IPS DF 6.9 (cell line): ENCODE measurements around the gene RNF44.
"Not testable (repeated sequence)": the region's sequence is repeated elsewhere in the genome, so short reads cannot be mapped to it uniquely, and the experiment has no call there.

Experiments
- DNase-seq: peaks from one replicate; pipeline ENCODE4 v3.0.0-alpha.2; 2013; ENCODE audit warnings: low read depth, low spot score
- H3K27ac ChIP-seq: one replicate; pipeline ENCODE4 v1.5.1; 2013; ENCODE audit warnings: low read length, control low read depth
- H3K27me3 ChIP-seq: 2 replicates; pipeline ENCODE4 v1.6.1; 2013; ENCODE audit warnings: mild to moderate bottlenecking, low read length; ENCODE audit not compliant: control insufficient read depth, insufficient read depth
- H3K36me3 ChIP-seq: 2 replicates; pipeline ENCODE4 v1.6.1; 2013; ENCODE audit warnings: low read length; ENCODE audit not compliant: control insufficient read depth, insufficient read depth
- H3K4me1 ChIP-seq: 2 replicates; pipeline ENCODE4 v1.6.1; 2013; ENCODE audit warnings: low read length; ENCODE audit not compliant: control insufficient read depth, insufficient read depth
- H3K4me3 ChIP-seq: 2 replicates; pipeline ENCODE4 v1.5.1; 2013; ENCODE audit warnings: mild to moderate bottlenecking, low read length
- H3K9me3 ChIP-seq: 2 replicates; pipeline ENCODE4 v1.6.1; 2013; ENCODE audit warnings: low read length, inconsistent platforms; ENCODE audit not compliant: control insufficient read depth, insufficient read depth
- WGBS: extraction: QIAGEN DNeasy Blood & Tissue Kit; methylation state at CpG from one replicate; pipeline ENCODE4 v1.1.7; 2013; ENCODE audit warnings: mixed read lengths, missing lambda C conversion rate; ENCODE audit not compliant: insufficient read length, insufficient coverage; 5-methylcytosine and 5-hydroxymethylcytosine counted together

RNF44 gene

DNA sequence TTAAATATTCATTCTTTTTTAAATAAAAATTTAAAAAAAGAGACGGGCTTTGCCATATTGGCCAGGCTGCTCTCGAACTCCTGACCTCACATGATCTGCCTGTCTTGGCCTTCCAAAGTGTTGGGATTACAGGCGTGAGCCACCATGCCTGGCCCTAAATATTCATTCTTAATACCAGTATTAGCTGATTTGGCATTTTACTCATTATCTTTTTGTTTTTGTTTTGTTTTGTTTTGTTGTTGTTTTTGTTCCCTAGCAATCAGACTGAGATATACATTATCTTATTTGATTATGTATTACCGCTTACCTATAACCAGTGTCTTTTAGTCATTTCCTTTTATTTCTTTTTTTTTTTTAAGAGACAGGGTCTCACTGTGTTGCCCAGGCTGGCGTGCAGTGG lies 37.9 kb downstream of the RNF44 start:
- Histone ChIP-seq H3K9me3 (no peaks in the 10 kb centered on the region), H3K4me3 (no peak overlapping the region), H3K36me3 (peaks cover 12% of the 10 kb centered on the region; the same call in 1 of the 2 replicates), H3K27ac (no peak overlapping the region), H3K4me1 (no peaks in the 10 kb centered on the region), H3K27me3 (no peaks in the 10 kb centered on the region)
- DNase-seq, result no peak
- WGBS, result no CpG with 5 or more reads among the region's 5 CpGs

GRCh38 chr5:176497852-176498251 lies 39.4 kb downstream of the RNF44 start:
- no peaks in the 10 kb centered on the region for H3K27me3 ChIP-seq
- H3K4me1 ChIP-seq, result no peaks in the 10 kb centered on the region
- WGBS, result no CpG with 5 or more reads among the region's 9 CpGs
- peaks cover 18% of the 10 kb centered on the region; the same call in 1 of the 2 replicates for H3K36me3 ChIP-seq
- no peak overlapping the region for H3K4me3 ChIP-seq
- no peak for DNase-seq
- H3K9me3 ChIP-seq, result no peaks in the 10 kb centered on the region
- no peak overlapping the region for H3K27ac ChIP-seq

- peaks cover 19% of the 10 kb centered on the region for H3K36me3 ChIP-seq
- DNase-seq, result no peak
Observed at GRCh38 chr5:176492431-176492830, 44.8 kb downstream of the RNF44 start.

DNA sequence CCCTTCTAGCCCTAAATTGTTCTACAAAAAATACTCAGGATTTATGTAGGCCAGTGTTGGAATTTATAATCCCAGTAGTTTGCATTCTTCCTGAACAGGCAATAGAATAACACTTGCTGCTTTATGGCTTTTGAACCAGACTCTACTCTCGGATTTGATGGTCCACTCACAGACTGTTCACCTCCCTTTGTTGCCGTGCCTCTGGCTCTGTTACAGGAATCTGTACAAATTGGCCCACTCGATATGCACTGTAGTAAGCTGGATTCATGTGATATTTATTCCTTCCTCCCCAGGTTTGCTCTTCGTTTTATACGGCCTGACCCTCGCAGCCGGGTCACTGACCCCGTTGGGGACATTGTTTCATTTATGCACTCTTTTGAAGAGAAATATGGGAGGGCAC lies 45.3 kb downstream of the RNF44 start:
- Histone ChIP-seq H3K27ac (no peak overlapping the region), H3K27me3 (no peaks in the 10 kb centered on the region), H3K9me3 (no peaks in the 10 kb centered on the region), H3K4me3 (no peak overlapping the region), H3K36me3 (peaks cover 23% of the 10 kb centered on the region), H3K4me1 (no peaks in the 10 kb centered on the region)
- no peak for DNase-seq
- WGBS, result no CpG with 5 or more reads among the region's 8 CpGs

More at GRCh38 chr5:176492431-176492830, 44.8 kb downstream of the RNF44 start:
- no CpG with 5 or more reads among the region's 3 CpGs for WGBS
- Histone ChIP-seq H3K4me3 (no peak overlapping the region), H3K9me3 (no peaks in the 10 kb centered on the region), H3K27me3 (no peaks in the 10 kb centered on the region), H3K27ac (no peak overlapping the region), H3K4me1 (no peaks in the 10 kb centered on the region)

DNA sequence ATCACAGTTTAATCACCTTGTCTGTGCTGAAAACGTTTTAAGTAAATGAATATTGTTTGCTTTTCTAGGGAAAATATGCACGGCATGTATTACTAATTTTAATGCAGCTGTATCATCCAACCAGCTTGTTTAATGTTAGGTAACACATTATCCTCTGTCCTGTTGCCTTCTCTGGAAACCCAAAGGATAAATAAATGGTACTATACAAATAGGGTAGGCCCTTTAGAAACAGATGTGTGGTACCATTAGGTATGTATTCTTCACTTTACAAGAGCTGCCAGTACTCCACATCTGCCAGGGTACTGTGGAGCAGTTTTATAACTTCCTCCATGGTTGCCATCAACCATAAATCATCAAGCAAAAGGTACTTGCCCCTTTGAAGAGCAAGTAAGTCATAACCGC lies 46.1 kb downstream of the RNF44 start:
- no peaks in the 10 kb centered on the region for H3K27me3 ChIP-seq
- DNase-seq, result no peak
- WGBS, result no CpG with 5 or more reads among the region's 3 CpGs
- no peak overlapping the region for H3K4me3 ChIP-seq
- no peaks in the 10 kb centered on the region for H3K9me3 ChIP-seq
- no peak overlapping the region for H3K27ac ChIP-seq
- H3K36me3 ChIP-seq, result peaks cover 22% of the 10 kb centered on the region
- H3K4me1 ChIP-seq, result no peaks in the 10 kb centered on the region

DNA sequence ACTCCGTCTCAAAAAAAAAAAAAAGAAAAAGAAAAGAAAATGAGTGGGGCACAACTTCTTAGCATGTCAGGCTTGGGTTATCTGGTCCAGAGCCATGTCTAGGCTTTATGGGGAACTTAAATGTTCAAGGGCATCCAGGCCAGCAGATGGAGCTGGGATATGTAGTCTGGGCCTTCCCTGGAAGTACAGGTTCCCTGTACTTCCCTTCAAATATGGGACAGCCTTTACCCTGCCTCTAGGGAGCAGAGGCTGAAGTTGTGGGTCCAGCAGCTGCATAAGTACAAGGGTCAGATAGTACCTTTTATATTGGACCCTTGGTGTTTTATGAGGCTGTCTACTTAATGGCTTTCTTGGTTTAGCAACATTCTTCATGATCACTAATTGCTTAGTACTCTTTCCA lies 46.9 kb downstream of the RNF44 start:
- Histone ChIP-seq H3K4me3 (no peak overlapping the region), H3K27me3 (no peaks in the 10 kb centered on the region), H3K4me1 (no peaks in the 10 kb centered on the region), H3K36me3 (peaks cover 25% of the 10 kb centered on the region), H3K27ac (no peak overlapping the region), H3K9me3 (no peaks in the 10 kb centered on the region)
- no CpG with 5 or more reads among the region's 1 CpG for WGBS
- DNase-seq, result no peak

DNA sequence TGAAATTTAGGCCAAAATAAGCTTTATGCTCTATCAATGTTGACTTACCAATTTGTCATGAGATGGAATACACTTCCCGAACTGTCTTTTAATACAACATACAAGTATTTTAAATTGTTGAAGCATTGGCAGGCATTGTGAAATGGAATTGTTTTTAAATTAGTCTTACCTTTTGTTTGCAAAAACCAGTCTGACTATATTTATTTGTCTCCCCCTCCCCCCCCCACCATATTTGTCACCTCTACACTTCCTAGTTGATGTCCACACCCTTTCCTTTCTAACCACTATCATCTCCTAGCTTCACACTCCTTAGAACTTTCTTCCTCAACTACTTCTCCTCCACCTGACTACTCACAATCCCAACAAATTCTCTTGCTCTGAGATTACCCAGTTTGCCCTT lies 48.1 kb downstream of the RNF44 start:
- no peak for DNase-seq
- WGBS, result no CpG with 5 or more reads among the region's 1 CpG
- Histone ChIP-seq H3K4me3 (no peak overlapping the region), H3K27ac (no peak overlapping the region), H3K36me3 (peaks cover 23% of the 10 kb centered on the region), H3K27me3 (no peaks in the 10 kb centered on the region), H3K9me3 (no peaks in the 10 kb centered on the region), H3K4me1 (no peaks in the 10 kb centered on the region)

- not testable (repeated sequence) for H3K4me1 ChIP-seq, H3K27me3 ChIP-seq, H3K4me3 ChIP-seq, DNase-seq, H3K27ac ChIP-seq, H3K9me3 ChIP-seq
- H3K36me3 ChIP-seq, result peaks cover 17% of the 10 kb centered on the region
- WGBS, result no CpG with 5 or more reads among the region's 4 CpGs
Observed at GRCh38 chr5:176487160-176487559, 50.0 kb downstream of the RNF44 start.

DNA sequence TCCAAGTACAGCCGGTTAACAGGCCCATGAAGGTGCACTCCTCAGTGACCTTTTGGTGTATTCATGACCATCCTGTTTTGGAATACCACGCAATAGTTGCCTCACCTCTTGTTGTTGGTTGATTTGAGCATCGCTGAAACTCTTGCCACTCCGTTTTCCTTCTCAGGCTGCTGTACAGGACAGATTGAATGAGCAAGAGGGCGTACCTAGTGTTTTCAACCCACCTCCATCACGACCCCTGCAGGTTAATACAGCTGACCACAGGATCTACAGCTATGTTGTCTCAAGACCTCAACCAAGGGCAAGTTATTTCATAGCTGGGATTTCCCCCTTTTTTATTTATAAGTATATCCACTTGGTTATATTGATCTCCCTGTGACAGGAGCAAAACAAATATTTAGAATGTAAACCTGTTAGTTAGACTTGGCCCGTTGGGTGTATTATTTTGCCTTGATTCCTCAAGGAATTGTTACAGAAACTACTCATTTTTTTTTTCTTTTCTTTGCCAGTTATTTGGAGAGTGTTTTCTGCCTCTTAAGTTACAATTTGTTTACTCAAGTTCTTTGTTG lies 50.9 kb downstream of the RNF44 start:
- H3K9me3 ChIP-seq, result no peaks in the 10 kb centered on the region
- no CpG with 5 or more reads among the region's 7 CpGs for WGBS
- DNase-seq, result no peak
- peaks cover 17% of the 10 kb centered on the region for H3K36me3 ChIP-seq
- H3K27ac ChIP-seq, result no peak overlapping the region
- no peak overlapping the region for H3K4me3 ChIP-seq
- no peaks in the 10 kb centered on the region for H3K27me3 ChIP-seq
- H3K4me1 ChIP-seq, result no peaks in the 10 kb centered on the region

DNA sequence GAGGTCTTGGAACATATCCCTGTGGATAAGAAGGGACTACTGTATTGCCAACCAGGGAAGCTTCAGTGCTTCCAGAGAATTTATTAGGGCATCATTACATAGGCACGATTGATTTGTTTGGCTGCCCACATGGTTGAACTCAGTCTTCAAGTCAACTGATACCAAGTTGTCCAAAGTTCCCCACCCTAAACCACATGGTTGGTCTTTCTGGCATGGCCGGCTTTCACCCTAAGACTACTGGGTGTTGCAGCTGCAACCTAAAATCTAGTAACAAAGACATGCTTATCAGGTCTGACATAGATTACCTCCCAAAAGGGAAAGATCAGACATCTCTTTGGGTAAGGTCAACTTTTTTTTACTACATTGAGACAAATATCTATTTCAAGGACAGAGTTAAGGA lies 52.0 kb downstream of the RNF44 start:
- WGBS, result no CpG with 5 or more reads among the region's 2 CpGs
- Histone ChIP-seq H3K36me3 (peaks cover 18% of the 10 kb centered on the region), H3K27ac (no peak overlapping the region), H3K9me3 (no peaks in the 10 kb centered on the region), H3K4me1 (no peaks in the 10 kb centered on the region), H3K4me3 (no peak overlapping the region), H3K27me3 (no peaks in the 10 kb centered on the region)
- no peak for DNase-seq

- no peak overlapping the region for H3K27ac ChIP-seq
- no peaks in the 10 kb centered on the region for H3K4me1 ChIP-seq
- WGBS, result no CpG with 5 or more reads among the region's 4 CpGs
- H3K36me3 ChIP-seq, result peaks cover 8% of the 10 kb centered on the region; the same call in 1 of the 2 replicates
- H3K4me3 ChIP-seq, result no peak overlapping the region
- no peak for DNase-seq
- no peaks in the 10 kb centered on the region for H3K9me3 ChIP-seq
- H3K27me3 ChIP-seq, result no peaks in the 10 kb centered on the region
Observed at GRCh38 chr5:176481711-176482110, 55.5 kb downstream of the RNF44 start.
